Glomerular endothelial cell (primary cell): ENCODE measurements around the gene UBA3. TPM values are rescaled to one million over a fixed set of nuclear protein-coding genes. Genes with fewer than 3 reads are reported as not detected.

ENCODE experiments used
- DNase-seq: peaks from one replicate; pipeline ENCODE4 v3.0.0-alpha.2; 2011; ENCODE audit warnings: low read depth, low spot score; ENCODE audit errors: extremely low read depth
- total RNA-seq: library from RNA; depleted of rRNA; stranded (reverse); fragments of >200 nt; gene quantifications from 2 replicates; pipeline ENCODE4 v1.2.3, GENCODE V29; 2015

Gene UBA3
- total RNA-seq, 1 donor from 2014 or later, result 51.7 TPM

DNA sequence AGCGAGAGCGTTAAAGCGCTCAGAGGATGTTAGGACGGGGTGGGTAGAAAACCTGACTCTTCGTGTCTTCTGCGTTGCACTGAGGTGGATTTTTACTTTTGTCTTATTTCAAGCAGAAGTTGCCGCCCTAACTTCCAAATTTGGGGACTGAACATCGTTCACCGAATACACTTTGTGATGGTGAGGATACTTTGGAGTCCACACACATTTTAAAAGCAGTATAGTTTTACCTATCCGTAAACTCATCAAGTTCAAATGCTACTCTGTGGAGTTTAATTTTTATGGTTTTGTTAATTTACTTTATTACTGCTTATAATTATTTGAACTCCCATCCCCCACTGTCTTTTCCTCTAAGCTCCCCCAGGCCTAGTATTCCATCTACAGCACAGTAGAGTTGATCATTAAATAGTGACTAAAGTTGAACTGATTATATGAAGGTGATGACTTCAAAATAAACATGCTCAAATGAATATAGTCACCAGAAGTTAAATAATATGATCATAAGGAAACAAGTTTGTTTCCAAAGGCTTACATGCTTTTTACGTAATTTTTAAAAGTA is 66.1 kb downstream of the UBA3 start:
- DNase-seq, result no peak

DNA sequence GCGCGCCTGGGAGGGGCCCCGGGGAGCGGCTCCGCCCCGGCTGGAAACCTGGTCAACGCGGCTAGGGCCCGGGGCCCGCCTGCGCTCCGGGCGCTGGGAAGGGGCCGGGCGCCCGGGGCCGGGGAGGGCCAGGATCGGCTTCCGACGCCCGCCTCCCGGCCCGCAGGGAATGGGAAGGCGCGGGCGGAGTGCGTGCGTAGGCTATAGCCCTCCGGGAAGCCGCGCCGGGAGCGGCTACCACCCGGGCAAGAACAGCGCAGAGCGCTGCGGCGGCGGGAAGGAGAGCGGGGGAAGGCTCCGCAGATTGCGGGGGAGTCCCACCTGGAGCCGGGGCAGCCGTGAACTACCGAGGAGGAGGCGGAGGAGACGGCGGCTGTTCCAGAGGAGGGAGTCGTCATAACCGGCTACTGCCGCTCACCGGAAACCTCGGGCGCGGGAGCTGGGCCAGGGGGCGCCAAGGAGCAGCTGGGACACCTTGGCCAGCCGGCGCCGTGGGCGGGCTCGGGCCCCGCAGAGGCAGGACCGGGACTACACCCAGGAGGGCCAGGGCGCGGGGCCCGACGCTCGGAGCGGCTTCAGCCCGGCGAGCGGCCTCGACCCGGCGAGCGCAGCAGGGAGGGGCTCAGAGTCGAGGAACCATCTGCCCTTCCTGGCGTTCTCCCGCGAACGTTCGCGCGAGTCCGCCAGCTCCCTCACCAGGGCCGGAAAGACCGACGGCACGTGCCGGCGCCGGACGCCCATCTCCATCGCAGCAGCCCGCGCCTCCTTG is 66.7 kb downstream of the UBA3 start, which contains the start of gene EOGT:
TSS of gene EOGT (minus strand) at position 432 of the 769 bp plus-strand sequence. CDS start 3,838 bp downstream, outside the sequence.
- DNase-seq, result no peak

DNA sequence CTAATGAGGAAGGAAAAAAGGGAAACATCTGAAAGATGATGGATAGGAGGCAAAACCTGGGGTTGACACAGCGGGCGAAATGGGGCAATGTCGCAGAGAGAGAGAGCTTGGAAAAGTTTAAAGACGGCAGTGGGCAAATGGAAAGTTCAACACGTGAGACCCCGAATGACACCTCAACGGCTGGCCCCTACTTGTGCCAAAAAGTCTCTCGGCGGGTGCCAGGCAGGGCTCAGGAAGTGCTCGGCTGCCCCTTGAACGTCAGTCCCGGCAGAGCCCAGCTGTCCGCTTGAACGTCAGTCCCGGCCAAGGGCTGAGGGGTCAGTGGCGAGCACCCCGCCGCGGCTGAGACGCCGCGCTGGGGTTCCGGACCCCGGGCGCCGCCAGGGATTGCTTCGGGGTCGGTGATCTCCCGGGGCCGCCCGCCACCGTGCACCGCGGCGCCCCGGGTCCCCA is 67.3 kb downstream of the UBA3 start:
- DNase-seq, result no peak

DNA sequence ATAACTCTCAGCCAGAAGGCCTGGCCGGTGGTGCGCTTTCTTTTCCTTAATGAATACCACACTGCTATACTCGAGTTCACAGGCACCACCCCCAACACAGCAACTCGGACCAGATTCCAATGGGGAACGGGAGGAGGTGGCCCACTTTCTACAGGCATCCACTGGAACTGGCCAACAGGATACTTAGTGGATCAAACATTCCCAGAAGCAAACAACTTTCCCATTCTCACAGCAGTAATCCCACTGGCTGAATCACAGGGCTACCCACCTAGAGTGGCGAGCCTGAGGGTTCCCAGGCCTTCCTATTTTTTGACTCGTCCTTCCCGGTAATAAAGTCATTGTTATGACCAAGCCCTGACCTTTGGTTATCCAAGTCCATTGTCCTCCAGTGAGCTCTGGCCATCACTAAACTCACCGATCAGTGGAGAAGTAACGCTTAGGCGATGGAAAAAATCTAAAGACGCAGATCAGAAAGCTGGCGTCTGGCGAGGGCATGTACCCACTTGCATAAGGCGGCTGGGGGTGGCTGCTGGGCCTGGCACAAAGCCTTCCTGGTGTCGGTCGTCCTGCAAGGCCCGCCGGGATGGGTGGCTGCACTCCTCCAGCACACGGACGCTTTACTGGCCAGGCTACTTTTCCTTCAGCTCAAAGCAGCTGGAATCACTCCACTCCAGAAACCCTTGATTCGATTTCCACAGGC is 67.9 kb downstream of the UBA3 start:
- DNase-seq, result no peak

DNA sequence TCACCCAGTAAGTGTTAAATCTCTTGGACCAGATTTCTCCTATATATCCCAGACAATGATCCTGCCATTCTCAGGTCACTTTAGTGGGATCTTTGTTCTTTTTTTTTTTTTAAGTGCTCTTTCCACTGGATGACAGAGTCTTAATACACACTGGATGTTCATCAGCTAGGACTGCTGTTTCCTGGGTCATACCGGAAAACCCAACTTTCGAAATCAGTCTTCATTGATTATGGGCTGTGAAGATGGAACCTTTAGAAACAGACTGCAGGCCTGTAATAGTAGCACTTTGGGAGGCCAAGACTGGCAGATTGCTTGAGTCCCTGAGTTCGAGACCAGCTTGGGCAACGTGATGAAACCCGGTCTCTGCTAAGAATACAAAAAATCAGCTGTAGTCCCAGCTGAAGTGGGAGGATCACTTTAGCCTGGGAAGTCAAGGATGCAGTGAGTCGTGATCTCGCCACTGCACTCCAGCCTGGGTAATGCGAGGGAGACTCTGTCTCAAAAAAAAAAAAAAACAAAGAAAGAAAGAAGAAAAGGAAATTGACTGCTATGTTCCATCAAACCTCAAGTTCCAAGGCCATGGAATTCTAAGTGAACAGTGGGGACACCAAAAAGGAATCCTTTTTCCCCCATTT is 69.0 kb downstream of the UBA3 start:
- no peak for DNase-seq

DNA sequence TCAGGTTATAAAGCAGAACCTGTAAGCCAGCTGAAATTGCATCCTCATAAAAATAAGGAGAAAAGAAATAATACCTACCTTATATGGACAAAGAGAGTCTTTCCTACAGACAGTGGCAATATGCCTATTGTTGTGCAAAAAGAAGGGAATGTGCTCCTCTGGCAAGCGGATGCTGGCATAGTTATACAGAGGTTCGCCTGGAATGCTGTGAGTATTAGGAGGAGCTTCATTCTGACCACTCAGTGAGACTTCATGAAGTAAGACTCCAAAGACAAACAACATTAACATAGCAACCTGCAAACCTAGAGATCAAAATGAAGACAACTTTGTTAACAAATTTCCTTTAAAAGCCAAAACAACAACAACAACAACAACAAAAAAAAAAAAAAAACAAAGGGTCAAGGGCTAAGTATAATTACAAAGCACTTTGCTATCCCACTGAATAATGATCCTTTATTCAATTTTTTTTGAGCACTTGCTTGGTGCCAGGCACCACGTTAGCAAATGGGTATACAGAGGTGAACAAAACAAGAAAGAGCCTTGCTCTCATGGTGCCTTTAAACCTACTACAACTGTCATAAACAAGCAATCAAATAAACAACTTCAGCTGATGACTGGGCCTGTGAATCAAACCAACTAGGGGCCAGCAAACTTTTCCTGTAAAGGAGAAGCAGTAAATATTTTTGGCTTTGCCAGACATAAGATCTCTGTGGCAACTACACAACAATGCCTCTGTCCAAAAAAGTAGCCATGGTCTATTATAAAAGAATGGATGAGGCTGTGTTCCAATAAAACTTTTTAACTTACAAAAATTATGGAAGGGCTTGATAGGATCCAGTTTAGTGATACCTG is 70.4 kb downstream of the UBA3 start:
- DNase-seq, result no peak

DNA sequence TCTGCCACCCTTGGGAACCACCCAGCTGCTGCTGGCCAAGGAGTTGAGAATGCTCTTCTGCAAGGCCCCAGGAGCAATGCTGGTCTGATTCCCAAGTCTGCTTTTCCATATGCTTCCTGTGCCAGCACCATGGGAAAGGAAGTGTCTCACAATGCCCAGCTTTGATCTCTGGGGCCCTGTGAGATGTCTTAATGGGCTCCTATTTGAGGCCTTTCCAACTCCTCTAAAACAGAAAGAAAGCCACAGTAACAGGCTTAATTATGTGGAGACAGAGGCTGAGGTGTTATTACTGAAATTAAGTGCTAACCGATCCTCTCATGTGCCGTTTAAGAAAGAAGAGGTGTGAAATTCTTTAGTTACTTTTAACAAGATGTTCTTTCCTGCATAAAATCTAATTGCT is 71.2 kb downstream of the UBA3 start:
- DNase-seq, result peak; percentile 87

DNA sequence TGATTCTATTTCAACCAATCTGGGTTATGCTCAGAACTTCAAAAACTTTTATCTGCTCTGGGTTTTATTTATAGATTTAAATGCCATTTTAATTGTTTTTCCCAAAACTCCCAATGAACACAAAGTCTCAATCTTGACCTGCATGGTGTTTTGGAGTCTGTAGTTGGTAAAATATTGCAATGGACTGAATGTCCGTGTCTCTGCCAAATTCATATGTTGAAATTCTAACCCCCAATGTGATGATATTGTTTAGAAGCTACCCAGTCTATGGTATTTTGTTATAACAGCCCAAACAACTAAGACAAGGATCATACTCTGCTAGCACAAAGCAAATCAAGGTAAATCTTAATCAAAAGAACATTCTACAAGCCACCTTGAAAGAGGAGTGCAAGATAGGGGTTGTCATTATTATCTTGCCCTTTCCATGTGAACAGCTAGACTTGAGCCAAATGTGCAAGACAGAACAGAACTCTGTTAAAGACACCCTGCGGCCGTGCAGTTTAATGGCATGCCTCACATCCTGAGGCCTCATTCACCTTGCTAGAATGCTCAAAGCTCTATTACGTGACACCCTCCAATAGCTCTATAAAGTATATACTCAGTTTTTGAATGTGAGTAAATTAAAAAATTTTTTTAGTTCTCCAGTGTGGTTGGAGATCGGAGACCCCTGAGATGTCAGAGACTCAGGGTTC is 74.2 kb downstream of the UBA3 start:
- DNase-seq, result no peak

DNA sequence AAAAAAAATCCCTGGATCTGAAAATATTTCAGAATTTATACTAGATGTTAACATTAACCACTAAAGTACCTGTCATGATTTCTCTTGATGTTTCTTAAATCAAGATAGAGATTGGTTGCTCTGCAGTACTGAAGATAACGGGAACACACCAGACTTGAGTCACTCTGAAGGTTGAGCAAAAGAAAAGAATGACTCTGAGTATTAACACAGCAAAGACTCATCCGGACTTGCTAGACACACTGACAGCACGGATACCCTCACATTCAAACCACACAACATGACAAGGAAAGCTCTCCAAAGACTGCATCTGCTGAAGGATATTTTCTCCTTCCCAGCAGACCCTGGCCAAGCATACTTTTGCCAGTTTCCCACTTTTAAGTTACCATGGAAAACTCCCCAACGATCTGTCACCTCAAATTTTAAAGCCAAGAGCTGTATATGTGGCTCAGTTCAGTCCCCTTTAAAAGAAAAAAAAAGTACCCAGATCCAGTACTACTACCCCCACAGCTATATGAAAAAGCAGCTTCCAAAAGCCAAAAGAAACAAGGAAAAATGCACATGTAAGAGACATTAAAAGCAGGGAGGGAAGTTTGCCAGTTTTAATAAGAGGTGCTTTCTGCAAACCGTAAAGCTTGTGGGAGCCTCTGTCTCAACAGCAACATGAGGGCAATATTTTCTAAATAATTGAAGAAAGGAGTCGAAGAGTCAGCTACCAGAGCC is 74.9 kb downstream of the UBA3 start:
- DNase-seq, result no peak

Other genes starting within 250 kb of the UBA3 start
- not detected in 2 replicates for gene TAFA4, start 147.8 kb downstream of the UBA3 start, total RNA-seq
- 71.4 and 82.9 TPM in 2 replicates for gene EOGT, start 66.7 kb downstream of the UBA3 start, total RNA-seq
- 20.3 and 27.9 TPM in 2 replicates for gene TMF1, start 28.0 kb downstream of the UBA3 start, total RNA-seq
- gene ARL6IP5, start 4.6 kb upstream of the UBA3 start, total RNA-seq, result 115 and 128 TPM in 2 replicates
- gene LMOD3, start 42.2 kb upstream of the UBA3 start, total RNA-seq, result not detected in 2 replicates